GM12891 (cell line): ENCODE measurements around the gene SOCS7. TPM values are rescaled to one million over a fixed set of nuclear protein-coding genes. Genes with fewer than 3 reads are reported as not detected.
A peak's percentile ranks its signal among the peaks of the same experiment; 100 is the strongest.

ENCODE experiments used
- DNase-seq: peaks from one replicate; pipeline ENCODE4 v3.0.0; 2011; ENCODE audit warnings: low spot score; ENCODE audit not compliant: insufficient read length
- FAIRE-seq: peaks from 2 replicates; lab custom pipeline; 2011; peaks lifted over from hg19 to GRCh38; lab: Jason Lieb, UNC
- PAX5 ChIP-seq: IDR thresholded peaks from 2 replicates; pipeline ENCODE4 v1.6.1; 2011; ENCODE audit warnings: low read length, moderate library complexity, mild to moderate bottlenecking; ENCODE audit not compliant: insufficient read depth, severe bottlenecking
- POLR2A ChIP-seq: IDR thresholded peaks from 2 replicates; pipeline ENCODE4 v1.6.1; 2011; ENCODE audit warnings: low read depth, low read length, control low read depth
- POLR2AphosphoS5 ChIP-seq: IDR thresholded peaks from 2 replicates; pipeline ENCODE4 v1.6.1; 2011; ENCODE audit warnings: low read depth, low read length, control low read depth
- POU2F2 ChIP-seq: IDR thresholded peaks from 2 replicates; pipeline ENCODE4 v1.6.1; 2011; ENCODE audit warnings: low read depth, mild to moderate bottlenecking, control low read depth, low read length, moderate library complexity
- SPI1 ChIP-seq: IDR thresholded peaks from 2 replicates; pipeline ENCODE4 v1.6.1; 2011; ENCODE audit warnings: low read depth, low read length, control low read depth
- TAF1 ChIP-seq: IDR thresholded peaks from 2 replicates; pipeline ENCODE4 v1.6.1; 2011; ENCODE audit warnings: low read depth, low read length, control low read depth
- polyA plus RNA-seq: library from polyadenylated mRNA; unstranded; fragments of >200 nt; gene quantifications from one replicate; pipeline ENCODE4 v1.2.1, GENCODE V29; 2012; ENCODE audit warnings: low read depth, missing spikeins, inconsistent platforms; ENCODE audit not compliant: missing spikeins

The SOCS7 gene, protein sequence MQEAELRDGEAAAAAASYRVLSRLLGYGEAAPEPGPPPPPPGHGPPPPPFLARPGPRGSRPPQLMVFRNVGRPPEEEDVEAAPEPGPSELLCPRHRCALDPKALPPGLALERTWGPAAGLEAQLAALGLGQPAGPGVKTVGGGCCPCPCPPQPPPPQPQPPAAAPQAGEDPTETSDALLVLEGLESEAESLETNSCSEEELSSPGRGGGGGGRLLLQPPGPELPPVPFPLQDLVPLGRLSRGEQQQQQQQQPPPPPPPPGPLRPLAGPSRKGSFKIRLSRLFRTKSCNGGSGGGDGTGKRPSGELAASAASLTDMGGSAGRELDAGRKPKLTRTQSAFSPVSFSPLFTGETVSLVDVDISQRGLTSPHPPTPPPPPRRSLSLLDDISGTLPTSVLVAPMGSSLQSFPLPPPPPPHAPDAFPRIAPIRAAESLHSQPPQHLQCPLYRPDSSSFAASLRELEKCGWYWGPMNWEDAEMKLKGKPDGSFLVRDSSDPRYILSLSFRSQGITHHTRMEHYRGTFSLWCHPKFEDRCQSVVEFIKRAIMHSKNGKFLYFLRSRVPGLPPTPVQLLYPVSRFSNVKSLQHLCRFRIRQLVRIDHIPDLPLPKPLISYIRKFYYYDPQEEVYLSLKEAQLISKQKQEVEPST
- 5.3 TPM for polyA plus RNA-seq

DNA sequence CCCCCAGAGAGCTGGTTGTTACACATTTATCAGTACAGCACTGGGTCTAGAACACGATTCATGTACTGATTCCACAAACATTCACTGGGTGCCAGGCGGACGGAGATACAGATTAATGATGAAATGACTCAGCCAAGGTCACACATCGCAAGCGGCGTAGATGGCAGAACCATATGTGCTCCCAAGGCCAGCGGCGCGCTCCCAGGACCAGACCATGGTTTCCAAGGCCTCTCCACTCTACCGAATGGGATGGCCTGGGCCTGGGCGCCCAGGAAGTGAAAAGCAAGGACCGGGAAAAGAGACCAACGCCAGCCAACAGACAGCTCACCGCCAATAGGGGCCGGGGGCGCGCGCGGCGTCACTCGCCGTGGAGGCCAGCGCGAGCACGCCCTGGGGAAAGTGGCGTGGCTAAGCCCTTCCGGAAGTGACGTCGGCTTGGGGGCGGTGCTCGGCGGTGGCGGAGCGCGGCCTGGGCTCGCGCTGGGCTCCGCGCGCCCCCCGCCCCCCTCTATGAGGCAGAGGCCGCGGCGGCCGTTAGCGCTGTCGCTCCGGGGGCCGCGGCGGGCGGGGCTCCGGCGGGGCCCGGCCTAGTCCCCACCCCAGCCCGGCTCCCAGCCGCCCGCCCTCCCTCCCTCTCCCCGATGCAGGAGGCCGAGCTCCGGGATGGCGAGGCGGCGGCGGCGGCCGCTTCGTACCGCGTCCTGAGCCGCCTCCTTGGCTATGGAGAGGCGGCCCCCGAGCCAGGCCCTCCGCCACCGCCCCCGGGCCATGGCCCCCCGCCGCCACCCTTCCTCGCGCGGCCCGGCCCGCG lies at the start of gene SOCS7:
Gene SOCS7 (plus strand): TSS at position 433 of the 811 bp plus-strand sequence. CDS start 209 bp downstream, at position 642.
- TF ChIP-seq POLR2AphosphoS5 = no peak
- peak; percentile 65; the same call in 1 of the 2 replicates for TF ChIP-seq POLR2A
- FAIRE-seq (no peak), DNase-seq (peak; percentile 89)

DNA sequence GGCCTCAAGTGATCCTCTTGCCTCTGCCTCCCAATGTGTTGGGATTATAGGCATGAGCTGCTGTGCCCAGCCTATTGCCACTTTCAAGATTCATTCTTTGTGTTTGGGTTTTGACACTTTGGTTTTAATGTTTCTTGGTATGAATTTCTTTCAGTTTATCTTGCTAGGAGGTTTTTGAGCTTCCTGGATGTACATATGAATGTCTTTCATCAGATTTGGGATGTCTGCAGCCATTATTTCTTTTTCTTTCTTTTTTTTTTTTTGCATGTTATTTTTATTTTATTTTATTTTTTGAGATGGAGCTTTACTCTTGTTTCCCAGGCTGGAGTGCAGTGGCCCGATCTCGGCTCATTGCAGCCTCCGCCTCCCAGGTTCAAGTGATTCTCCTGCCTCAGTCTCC lies 36.1 kb upstream of the SOCS7 start:
- no peak for FAIRE-seq
- DNase-seq = no peak
- TF ChIP-seq POLR2A (no peak), PAX5 (no peak), TAF1 (no peak), POU2F2 (no peak), SPI1 (no peak), POLR2AphosphoS5 (no peak)

DNA sequence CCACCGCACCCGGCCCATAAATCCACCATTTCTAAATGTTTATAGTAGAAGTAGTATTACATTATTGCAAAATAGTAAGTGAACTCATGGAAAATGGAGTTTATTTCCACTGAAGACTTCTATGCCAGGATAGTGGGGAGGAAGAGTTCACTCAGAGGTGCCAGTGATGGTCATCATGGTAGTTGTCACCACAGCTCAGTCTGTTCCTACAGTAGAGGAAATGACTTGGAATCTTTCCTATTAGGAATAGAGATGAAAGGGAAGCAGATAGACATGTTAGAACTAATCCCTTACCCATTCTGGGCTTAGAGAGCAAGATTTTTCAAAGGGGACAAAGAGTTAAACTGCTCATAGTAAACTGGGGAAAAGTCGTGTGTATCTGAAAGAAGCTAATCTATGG lies 34.6 kb upstream of the SOCS7 start:
- FAIRE-seq = no peak
- TF ChIP-seq SPI1 = no peak
- no peak for TF ChIP-seq PAX5
- no peak for TF ChIP-seq POLR2AphosphoS5
- TF ChIP-seq TAF1 = no peak
- no peak for TF ChIP-seq POU2F2
- TF ChIP-seq POLR2A = no peak

DNA sequence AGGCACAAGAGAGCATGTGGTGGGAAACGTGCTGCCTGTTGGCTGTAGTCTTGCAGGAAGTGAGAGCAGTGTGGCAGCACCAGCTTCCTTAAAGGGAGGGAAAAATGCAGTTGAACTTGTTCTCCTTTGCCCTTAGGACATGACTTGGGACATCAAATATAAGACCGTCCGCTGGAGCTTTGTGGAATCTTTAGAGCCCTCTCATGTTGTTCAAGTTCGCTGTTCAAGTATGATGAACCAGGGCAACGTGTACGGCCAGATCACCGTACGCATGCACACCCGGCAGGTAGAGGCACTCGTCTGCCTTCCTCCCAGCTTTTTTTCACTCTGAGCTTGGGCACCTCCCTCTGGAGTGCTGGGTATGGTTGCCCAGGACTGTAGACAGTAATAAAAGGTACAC lies 31.2 kb upstream of the SOCS7 start:
- no peak for DNase-seq
- FAIRE-seq = no peak

More for the DNA sequence above, 34.6 kb upstream of the SOCS7 start:
- DNase-seq = no peak

DNA sequence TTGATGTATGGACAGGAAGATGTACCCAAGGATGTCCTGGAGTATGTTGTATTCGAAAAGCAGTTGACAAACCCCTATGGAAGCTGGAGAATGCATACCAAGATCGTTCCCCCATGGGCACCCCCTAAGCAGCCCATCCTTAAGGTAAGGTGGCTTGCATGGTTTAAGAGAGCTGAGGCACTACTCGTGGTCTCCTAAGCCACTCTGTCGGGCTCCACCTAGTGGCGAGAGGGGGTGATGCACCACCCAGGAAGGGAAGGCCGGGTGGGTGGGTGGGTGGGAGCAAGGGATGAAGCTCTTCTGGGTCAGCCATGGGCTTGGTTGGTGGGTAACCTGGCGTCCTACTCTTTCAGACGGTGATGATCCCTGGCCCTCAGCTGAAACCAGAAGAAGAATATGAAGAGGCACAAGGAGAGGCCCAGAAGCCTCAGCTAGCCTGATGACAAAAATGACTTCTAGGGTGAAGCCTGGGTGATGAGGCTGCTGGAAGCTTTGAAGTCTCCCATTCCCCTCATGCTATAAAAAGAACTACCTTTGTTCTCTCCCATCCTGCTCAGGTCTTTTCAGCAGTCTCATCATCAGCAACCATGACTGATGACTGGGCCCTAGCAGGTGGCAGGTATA lies 29.4 kb upstream of the SOCS7 start:
- DNase-seq (peak; percentile 68), FAIRE-seq (no peak)
- TF ChIP-seq POLR2A = no peak
- TF ChIP-seq POU2F2 = no peak
- no peak for TF ChIP-seq POLR2AphosphoS5
- TF ChIP-seq TAF1 = no peak
- no peak for TF ChIP-seq PAX5
- no peak for TF ChIP-seq SPI1

More for the DNA sequence above, 31.2 kb upstream of the SOCS7 start:
- TF ChIP-seq SPI1 (no peak), POLR2A (no peak)

DNA sequence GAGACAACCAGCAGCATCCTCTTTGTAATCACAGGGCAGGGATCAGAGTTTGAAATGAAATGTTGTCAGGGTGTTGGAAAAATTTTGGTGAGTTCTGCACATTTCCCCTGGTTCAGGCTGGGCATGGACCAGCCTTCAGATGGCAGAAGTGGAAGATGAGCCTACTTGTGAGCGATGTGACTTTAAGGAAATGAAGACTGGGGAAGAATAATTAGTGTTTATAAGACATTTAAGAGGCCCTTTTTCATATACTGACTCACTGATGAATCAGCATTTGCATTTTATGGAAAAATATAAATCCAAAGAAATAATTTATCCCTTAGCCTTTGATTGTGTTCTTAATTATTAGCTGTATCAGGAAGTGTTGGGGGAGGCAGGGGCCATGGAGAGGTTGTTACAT lies 28.7 kb upstream of the SOCS7 start:
- DNase-seq (no peak), FAIRE-seq (no peak)
- TF ChIP-seq POLR2AphosphoS5 = no peak
- TF ChIP-seq SPI1 = no peak
- TF ChIP-seq PAX5 = no peak
- no peak for TF ChIP-seq POLR2A
- TF ChIP-seq TAF1 = no peak
- no peak for TF ChIP-seq POU2F2

DNA sequence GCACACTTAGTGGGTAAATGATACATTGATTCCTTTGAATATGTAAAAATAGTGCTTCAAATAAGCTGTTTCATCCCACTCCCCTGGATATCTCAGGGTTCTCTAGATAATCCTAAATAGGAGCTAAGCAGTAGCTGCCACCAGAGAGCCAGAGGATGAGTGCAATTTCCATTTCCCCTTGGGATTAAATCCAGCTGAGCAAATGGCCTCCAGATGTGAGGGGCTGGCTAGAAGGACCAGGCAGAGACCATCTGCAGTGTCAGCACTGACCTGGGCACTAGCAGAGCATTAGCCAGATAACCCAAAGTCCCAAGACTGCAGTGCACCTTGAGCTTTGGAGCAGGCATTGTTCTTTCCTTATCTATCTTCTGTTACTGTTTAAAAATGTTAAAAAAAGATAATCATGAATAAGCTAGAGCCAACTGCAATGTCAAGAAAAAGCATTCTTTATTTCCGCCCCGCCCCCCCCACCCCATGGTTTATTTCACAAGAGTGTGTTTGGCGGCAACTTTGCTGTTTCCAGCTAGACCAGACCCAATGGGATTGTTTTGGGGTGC lies 27.4 kb upstream of the SOCS7 start:
- DNase-seq (no peak), FAIRE-seq (no peak)
- TF ChIP-seq POLR2AphosphoS5 (no peak), POLR2A (no peak), POU2F2 (no peak), PAX5 (no peak), SPI1 (no peak), TAF1 (no peak)

DNA sequence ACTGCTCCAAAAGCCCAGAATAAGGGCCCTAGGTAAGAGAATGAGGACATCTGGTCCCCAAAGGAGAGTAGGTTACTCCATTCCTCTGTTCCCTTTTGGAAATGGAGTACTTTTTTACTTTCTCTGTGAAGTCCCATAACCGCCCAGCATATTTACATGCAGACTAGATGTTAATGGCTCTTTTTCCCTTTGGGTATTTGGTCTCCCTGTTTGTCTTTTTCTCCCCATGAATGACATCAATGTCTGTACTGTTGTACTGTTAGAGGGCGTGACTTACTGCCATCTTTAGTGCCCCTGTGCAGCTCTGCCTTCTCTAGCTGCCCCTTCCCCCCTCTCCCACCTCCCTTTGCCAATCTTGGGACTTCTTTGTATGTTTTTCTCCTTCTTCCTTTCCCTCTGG lies 26.9 kb upstream of the SOCS7 start:
- DNase-seq (no peak), FAIRE-seq (no peak)
- TF ChIP-seq POLR2A (no peak), TAF1 (no peak), SPI1 (no peak), POLR2AphosphoS5 (no peak), PAX5 (no peak), POU2F2 (no peak)

DNA sequence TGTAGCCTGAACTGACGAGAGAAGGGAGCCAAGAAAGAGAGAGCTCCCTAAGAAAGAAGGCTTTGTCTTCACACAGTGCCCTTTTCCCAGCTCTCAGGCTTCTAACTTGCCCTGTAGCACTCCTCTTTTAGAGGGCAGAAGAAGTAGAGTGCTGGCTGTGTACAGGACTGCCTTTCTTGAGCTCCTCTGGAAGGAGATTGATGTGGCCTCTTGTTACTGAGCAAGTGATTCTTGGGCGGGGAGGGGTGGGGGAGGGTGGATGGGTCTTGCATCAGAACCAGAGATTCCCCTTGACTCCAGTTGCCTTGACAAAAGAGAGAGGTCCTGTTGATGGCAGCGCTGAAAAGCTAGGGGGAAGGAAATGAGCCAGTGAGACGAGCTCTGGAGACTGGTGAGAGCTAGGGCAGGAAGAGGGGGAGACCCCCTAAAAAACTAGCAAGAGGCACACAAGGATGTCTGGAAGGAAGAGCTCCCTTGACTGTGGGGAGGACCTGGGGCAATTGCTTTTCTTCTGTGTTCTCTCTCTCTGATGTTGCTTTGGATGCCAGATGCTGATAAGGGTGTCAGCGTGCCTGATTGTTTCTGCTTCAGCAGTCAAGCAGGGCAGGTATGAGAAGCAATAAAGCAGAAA lies 26.3 kb upstream of the SOCS7 start:
- FAIRE-seq = no peak
- no peak for TF ChIP-seq SPI1
- peak; percentile 50 for TF ChIP-seq PAX5
- TF ChIP-seq POLR2A = no peak

More for the DNA sequence above, 26.3 kb upstream of the SOCS7 start:
- DNase-seq = no peak
